Left ventricle myocardium inferior (tissue), 1 donor: Measurements from ENCODE around the gene GCSAM. TPM values are rescaled to one million over a fixed set of nuclear protein-coding genes. Genes with fewer than 3 reads are reported as not detected.

Source experiments
- DNase-seq: peaks from one replicate; pipeline ENCODE4 v3.0.0-alpha.2; 2020
- H3K27ac ChIP-seq: fragments of 200-600 bp; replicated peaks from 2 replicates; pipeline ENCODE4 v1.8.0; 2021
- H3K27me3 ChIP-seq: fragments of 200-600 bp; 2 replicates; pipeline ENCODE4 v1.8.0; 2021; ENCODE audit warnings: low read depth
- H3K36me3 ChIP-seq: fragments of 200-600 bp; 2 replicates; pipeline ENCODE4 v1.8.0; 2021
- H3K4me1 ChIP-seq: fragments of 200-600 bp; 2 replicates; pipeline ENCODE4 v1.8.0; 2021
- H3K4me3 ChIP-seq: fragments of 200-600 bp; 2 replicates; pipeline ENCODE4 v1.8.0; 2021; ENCODE audit warnings: mild to moderate bottlenecking, moderate library complexity
- H3K9me3 ChIP-seq: fragments of 200-600 bp; replicated peaks from 2 replicates; pipeline ENCODE4 v1.8.0; 2021
- intact Hi-C: fragments of 100-400 bp; cut with micrococcal nuclease; formaldehyde crosslinking; loops from one replicate; pipeline ENCODE4 v1.11.0; 2022
- total RNA-seq: library from RNA; stranded (reverse); fragmentation: NEBNext Ultra II Directional; extraction: Animal tissue kit (Norgen Biotek cat#: 25700); gene quantifications from one replicate; pipeline ENCODE4 v1.2.1, GENCODE V29; 2021
- TF ChIP-seq, protein P1 (sequence below): fragments of 200-600 bp; IDR thresholded peaks from 2 replicates; pipeline ENCODE4 v1.8.0; 2021; ENCODE audit warnings: antibody characterized with exemption, mild to moderate bottlenecking, borderline replicate concordance
- donor health status: DM: no; HTN: yes; CAD: no; lungs with severe emphysema.

The GCSAM gene
- total RNA-seq, 1 donor from 2014 or later = 0.25 TPM

DNA sequence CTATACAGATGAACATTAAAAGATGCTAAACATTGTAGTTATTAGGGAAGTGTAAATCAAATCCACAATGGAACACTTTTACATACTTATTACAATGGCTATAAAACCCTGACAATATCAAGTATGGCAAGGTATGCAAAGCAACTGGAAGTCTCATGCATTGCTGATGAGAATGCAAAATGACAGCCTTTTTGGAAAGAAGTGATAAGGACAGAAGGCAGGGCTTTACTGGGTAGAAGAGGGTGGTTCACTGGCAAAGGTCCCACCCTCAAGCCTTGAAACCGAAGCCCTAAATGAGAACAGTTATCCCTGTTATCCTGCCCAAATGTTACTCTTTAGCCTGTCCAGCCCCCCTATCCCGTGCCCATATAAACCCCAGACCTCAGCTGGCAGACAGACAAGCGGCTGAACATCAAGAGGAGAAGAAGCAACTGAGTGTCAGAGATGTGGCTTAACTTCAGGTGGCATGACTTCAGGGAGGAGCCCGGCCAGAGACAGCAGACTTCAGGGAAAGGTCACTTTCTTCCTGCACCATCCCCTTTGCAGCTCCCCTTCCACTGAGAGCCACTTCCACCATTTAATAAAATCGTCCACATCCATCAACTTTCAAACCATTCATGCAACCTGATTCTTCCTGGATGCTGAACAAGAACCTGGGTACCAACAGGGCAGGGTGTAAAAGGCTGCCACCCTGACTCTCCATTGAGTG is 732 bp upstream of the GCSAM start:
- TF ChIP-seq, protein P1, sequence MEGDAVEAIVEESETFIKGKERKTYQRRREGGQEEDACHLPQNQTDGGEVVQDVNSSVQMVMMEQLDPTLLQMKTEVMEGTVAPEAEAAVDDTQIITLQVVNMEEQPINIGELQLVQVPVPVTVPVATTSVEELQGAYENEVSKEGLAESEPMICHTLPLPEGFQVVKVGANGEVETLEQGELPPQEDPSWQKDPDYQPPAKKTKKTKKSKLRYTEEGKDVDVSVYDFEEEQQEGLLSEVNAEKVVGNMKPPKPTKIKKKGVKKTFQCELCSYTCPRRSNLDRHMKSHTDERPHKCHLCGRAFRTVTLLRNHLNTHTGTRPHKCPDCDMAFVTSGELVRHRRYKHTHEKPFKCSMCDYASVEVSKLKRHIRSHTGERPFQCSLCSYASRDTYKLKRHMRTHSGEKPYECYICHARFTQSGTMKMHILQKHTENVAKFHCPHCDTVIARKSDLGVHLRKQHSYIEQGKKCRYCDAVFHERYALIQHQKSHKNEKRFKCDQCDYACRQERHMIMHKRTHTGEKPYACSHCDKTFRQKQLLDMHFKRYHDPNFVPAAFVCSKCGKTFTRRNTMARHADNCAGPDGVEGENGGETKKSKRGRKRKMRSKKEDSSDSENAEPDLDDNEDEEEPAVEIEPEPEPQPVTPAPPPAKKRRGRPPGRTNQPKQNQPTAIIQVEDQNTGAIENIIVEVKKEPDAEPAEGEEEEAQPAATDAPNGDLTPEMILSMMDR = no peak
- intact Hi-C loops = no loop called here

DNA sequence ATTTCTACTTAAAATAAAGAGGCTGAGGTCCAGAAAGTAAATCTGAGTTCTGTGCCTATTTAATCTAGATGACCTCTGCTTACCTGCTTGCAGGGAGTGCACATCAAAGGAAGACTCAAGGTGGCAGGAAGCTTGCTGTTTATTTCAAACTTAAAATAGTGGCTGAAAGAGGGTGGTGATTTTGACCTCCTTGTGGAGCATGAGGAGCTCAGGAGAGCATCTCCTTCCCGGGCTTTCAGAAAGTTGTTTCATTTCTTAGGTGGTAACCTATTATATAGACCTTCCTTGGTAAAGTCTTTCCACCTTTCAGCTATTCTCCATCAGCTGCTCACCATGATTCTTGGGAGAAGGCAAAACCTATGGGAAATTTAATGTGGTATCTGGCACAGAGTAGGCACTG is 494 bp downstream of the GCSAM start:
- intact Hi-C loops = no loop called here
- no peaks in the 10 kb centered on the region for H3K27me3 ChIP-seq
- no peak overlapping the region for H3K4me3 ChIP-seq
- no peaks in the 10 kb centered on the region for H3K9me3 ChIP-seq
- TF ChIP-seq, protein P1 = no peak
- H3K4me1 ChIP-seq = peaks cover 10% of the 10 kb centered on the region
- no peak for DNase-seq
- H3K27ac ChIP-seq = no peak overlapping the region
- H3K36me3 ChIP-seq = no peaks in the 10 kb centered on the region

More for the DNA sequence above, 732 bp upstream of the GCSAM start:
- Histone ChIP-seq H3K4me1 (peaks cover 3% of the 10 kb centered on the region), H3K27ac (no peak overlapping the region), H3K36me3 (no peaks in the 10 kb centered on the region), H3K4me3 (no peak overlapping the region), H3K9me3 (no peaks in the 10 kb centered on the region), H3K27me3 (no peaks in the 10 kb centered on the region)
- no peak for DNase-seq

- Histone ChIP-seq H3K4me3 (no peak overlapping the region), H3K27ac (no peak overlapping the region), H3K27me3 (no peaks in the 10 kb centered on the region), H3K4me1 (peaks cover 14% of the 10 kb centered on the region), H3K36me3 (no peaks in the 10 kb centered on the region), H3K9me3 (no peaks in the 10 kb centered on the region)
- intact Hi-C loops = no loop called here
- no peak for DNase-seq
- TF ChIP-seq, protein P1 = no peak
These were observed 960 bp downstream of the GCSAM start for GRCh38 chr3:112132088-112132487.

- intact Hi-C loops = no loop called here
- Histone ChIP-seq H3K4me3 (no peak overlapping the region), H3K9me3 (no peaks in the 10 kb centered on the region), H3K36me3 (no peaks in the 10 kb centered on the region), H3K4me1 (peaks cover 24% of the 10 kb centered on the region), H3K27ac (no peak overlapping the region), H3K27me3 (no peaks in the 10 kb centered on the region)
- DNase-seq = no peak
- TF ChIP-seq, protein P1 = no peak
These were observed 1.9 kb downstream of the GCSAM start for GRCh38 chr3:112131111-112131510.

DNA sequence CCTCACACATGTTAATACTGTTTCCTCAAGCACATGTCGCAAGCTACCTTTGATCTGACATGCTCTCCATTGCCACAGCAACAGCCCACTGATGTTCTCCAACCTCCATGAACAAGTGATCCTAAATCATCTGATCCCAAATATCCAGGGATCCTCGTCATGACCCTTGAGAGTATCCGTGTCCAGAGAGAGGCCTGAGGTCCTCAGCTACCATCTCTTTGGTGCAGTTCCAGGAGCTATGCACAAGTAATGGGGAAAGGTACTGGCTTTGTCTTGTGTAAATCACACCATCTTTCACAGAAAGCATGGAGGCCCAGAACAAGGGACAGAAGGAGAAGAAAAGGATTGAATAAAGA is 2.4 kb downstream of the GCSAM start:
- Histone ChIP-seq H3K4me1 (peaks cover 25% of the 10 kb centered on the region), H3K27ac (no peak overlapping the region), H3K36me3 (no peaks in the 10 kb centered on the region), H3K9me3 (no peaks in the 10 kb centered on the region), H3K4me3 (no peak overlapping the region), H3K27me3 (no peaks in the 10 kb centered on the region)
- no peak for DNase-seq
- TF ChIP-seq, protein P1 = no peak
- intact Hi-C loops = no loop called here
